ENCODE data around the gene LMAN1.

Gene LMAN1

DNA sequence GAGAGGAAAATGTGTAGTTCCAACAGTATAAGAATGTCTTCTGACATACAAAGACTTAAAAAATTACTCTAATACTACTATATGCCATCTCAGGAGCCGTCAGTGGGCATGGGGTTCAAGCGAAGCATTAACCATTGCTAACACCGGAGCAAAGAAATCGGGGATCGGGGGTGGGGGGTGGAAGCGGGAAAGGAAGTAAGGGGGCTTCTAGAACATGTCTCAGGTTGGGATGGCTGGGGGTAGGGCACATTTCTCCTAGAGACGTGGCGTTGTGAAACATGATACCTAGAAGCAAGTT is 702 bp downstream of the LMAN1 start:
- DNase-seq = no peak

DNA sequence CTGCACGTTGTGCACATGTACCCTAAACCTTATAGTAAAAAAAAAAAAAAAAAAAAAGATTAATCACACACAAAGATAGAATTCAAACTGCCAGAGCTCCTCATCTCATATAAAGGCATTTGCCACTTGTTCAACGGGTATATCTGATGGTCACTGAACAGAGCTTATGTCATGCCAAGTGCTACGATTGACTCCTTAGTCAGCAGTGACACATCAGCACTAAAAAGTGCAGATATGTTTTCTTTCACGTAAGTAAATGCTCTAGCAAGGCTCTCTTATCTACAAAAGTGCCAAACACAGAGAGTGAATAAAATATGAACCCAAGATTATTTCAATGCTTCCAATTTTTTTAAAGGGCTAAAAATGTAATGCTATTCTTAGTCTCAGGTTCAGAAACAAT is 1.1 kb downstream of the LMAN1 start:
- no peak for DNase-seq

DNA sequence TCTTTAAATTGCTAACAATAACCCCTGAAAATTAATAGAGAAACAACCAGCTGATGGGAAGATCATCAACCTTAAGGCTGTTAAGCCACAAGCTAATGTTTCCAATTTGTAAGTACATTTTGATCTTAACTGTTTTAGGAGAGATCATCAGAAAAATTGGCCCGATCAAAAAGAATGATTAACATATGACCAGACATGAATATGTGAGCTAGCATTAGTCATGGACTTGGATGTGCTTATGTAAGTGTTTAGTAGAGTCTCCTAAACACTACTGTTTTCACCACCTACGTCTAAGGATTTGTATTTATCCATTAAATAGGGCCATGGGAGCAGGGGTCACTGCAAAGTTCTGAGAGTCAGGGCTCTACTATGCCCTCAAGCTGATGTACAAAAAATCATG is 4.3 kb downstream of the LMAN1 start:
- DNase-seq = no peak

DNA sequence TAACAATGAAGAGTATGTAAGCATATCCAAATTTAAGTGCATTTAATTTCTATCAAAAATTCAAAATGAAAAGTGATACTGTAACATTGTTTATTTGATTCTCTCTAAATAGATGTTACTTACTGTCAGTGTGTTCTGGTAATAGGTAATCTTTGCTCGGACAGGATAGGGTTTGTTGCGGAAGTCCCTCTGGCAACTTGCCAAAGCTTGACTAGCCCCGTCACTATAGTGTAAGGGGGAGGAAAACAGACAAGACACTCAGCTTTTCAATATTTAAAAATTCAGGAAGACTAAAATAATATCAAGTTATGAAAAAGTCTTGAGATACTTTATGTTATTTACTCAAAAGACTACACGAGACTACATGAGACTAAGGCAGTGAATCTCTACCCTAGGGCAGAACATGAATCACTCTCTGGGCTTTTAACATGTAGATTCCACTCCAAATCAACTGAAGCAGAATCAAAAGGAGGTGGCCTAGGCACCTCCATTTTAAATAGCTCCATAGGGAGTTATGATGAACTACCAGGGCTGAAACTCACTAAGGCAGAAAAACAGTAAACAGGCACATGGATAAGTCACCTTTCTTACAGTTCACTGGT is 5.9 kb downstream of the LMAN1 start:
- DNase-seq = no peak

DNA sequence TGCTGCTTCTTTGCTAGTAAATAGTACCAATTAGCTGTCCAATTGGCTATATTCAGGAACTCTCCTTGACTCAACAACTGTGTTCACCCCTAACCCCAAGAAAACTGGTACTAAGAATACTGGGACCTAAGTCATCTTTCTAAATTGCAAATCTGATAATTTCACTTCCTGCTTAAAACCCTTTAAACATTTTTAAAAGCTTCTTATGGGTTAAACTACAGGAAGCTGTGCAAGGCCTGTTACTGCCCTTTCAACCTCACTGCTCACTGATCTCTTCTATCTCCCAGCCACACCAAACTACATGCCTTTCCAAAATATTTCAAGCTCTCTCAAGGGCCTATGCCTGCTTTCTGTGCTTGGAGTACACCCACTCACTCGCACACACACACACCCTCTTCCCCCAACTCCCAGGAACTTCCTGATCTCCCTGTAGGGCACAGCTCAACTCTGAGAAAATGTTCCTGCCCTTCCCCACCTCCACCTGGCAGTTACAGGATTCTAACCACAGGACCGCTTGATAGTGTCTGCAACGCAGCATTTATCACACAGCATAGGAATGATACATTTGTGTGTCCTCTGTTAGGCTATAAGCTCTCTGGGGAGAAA is 6.7 kb downstream of the LMAN1 start:
- no peak for DNase-seq

DNA sequence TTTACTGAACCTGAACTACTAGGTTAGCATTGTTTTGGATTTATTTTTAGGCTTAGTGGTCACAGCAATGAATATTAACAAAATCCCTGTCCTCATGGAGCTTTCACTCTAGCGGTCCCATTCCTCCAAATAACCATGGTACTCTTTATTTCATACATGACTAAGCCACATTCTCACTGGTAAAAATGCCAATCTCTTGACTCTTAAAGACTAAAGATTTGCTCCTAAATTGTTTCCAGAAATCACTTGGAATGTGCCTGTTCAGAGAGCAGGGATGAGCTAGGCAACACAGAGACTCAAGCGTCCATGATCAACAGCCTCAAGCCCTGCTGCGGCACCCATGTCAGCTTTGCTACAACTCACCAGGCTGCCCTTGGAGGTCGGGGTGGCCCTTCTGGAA is 13.5 kb downstream of the LMAN1 start:
- DNase-seq = no peak

DNA sequence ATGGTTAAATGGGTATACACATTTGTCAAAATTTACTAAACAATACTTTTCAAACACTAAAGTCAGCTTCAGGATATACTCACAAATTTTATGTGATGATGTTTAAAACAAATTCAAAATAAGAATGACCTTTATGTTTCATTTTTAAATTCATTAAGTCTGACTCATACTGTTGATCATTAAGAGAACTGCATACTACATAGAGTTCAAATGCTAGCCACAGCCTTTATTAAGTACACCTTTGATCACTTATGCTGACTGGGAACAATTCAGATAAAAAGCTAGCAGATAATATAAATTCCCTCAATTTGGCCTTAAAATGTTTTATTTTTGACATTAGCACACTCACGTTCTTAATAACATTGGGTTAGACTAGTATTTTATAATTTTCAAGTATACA is 14.1 kb downstream of the LMAN1 start:
- DNase-seq = no peak

DNA sequence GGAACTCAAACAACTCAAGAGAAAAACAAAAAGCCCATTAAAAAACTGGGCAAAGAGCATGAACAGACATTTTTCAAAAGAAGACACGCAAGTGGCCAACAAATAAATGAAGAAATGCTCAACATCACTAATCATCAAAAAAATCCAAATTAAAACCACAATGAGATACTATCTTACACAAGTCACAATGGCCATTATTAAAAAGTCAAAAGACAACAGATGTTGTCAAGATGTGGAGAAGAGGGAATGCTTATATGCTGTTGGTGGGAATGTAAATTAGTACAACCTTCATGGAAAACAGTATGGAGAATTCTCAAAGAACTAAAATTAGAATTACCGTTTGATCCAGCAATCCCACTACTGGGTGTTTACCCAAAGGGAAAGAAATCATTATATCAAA is 15.1 kb downstream of the LMAN1 start:
- DNase-seq = no peak

DNA sequence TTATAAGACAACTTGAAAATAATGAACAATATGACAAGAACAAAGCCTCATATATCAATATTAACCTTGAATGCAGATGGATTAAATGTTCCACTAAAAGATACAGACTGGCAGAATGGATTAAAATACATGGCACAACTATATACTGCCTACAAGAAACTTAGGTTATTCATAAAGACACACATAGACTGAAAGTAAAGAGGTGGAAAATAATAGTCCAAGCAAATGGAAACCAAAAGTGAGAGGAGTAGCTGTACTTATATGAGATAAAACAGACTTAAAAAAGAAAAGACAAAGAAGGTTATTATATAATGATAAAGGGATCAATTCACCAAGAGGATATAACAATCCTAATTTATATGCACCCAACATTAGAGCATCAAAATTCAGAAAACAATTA is 18.2 kb downstream of the LMAN1 start:
- DNase-seq = no peak

DNA sequence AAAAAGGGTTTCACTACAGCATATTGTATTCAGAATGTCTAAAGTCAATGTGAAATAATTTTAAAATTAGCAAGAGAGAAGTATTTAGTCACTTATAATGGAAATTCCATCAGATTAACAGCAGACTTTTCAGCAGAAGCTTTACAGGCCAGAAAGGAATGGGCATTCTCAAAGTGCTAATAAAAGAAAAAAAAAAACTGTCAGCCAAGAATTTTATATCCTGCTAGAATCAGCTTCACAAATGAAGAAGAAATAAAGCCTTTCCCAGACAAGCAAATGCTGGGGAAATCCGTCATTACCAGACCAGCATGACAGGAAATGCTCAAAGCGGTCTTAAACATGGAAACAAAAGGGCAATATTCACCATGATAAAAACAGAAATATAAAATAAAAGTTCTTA is 18.8 kb downstream of the LMAN1 start:
- DNase-seq = no peak

DNA sequence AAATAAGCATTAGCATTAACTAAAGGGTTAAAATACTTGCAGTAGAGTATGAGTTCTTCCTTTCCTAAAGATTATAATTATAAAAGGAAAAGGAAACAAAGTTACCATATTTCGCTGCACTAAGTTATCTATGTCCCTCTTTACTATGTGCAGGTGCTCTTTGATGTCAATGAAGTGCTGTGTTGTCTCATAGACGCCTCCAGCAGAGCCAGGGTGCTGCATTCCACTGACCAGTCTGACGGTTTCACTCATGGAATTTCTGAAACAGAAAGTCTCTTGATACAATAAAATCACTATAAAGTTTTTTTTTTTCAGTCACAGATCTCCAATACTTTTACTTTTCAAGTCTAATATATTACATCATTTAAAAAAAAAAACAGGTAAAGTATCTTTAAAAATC is 26.1 kb downstream of the LMAN1 start:
- no peak for DNase-seq

DNA sequence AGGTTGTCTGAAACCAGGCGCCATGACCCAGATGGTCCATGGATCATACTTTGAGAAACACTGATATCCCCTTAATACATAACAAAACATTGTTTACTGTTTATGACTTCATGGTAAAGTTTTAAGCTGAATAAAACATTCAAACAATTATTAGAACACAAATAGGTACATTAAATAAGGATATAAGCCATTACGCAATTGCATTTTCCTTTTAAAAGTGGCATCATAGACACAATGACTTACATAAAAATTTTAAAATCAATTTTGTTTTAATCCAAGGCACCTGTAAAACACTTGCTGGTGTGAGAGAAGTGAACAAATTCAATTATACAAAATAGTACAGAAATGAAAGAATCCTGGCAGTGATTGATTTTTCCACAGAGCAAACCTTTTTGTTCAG is 30.4 kb downstream of the LMAN1 start:
- DNase-seq = no peak

DNA sequence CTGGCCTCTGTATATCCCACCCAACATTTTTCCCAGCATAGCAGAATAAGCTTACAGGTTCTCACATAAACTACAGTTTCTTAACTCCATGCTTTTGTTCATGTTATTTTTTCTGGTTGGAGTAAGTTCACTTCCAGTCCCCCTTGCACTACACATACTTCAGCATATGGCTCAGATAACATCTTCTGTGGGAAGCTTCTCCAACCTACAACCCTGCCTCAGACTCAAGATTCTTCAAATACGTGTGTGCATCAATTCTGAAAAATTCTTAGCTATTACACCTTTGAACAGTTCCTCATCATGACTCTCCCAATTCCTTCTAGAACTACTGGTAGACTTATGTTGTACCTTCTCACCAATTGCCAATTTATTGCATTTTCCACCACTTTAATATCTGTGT is 33.1 kb downstream of the LMAN1 start:
- no peak for DNase-seq

DNA sequence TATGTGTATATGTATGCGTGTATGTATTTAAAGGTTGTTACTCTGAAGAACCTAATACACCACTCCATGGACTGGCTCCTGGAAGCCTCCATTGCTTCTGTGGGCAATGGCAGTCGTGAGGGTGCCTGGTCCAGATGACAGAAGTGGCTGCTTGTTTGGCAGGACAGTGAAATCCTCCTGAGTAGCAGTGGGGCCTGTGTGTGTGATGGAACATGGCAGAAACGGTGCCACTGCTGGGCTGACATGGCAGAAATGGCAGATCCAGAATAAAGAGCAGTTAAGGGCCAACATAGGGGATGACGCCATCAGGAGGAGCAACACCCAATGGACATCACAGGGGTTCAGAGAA is 34.5 kb downstream of the LMAN1 start:
- no peak for DNase-seq

DNA sequence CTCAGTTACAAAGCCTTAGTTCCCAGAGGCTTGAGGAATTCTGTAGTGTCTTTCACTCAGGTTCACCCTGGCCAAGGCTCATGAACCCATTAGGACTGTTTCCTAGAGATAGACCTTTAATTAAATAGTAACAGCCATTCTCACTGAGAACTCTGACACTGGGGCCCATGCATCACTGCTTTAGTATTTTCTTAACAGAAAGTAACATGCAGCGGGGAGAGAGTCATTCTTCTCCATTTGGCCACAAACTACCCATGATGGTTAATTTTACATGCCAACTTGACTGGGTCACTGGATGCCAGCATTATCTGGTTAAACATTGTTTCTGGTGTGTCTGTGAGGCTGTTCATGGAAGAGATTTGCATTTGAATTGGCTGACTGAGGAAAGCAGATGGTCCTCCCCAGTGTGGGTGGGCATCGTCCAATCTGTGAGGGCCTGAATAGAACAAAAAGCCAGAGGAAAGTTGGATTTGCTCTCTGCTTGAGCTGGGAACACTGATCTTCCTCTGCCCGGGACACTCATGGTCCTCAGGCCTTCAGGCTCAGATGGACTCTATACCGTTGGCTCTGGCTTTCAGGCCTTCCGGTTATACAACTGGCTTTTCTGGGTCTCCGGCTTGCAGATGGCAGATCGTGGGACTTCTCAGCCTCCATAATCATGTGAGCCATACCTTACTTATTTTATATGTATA is 35.0 kb downstream of the LMAN1 start:
- no peak for DNase-seq

DNA sequence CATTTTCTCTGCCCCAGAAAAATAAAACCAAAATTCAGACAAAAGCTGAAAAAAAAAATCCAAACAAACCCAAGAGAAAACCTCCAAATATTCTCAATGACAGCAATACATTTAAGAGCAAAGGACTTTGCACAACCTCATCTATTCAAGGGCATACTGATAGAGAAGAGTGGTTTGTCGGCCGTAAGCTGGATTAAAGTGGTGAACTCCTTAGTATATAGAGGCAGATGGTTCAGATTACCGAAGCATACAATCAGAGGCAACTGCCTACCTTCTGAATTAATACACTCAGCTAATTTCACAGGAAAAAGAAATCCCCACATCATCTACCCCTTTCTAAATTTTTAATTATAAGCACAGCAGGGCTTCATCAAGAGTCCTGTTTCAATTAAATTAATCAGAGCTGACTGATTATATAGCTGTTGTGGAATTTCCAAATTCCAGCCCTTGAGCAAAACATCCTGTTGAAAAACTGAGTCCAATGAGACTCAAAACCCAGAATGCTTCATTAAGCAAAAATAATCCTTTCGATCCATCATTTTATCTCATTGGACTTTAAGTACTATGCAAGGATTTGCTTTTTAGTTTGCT is 40.5 kb downstream of the LMAN1 start, which contains the start of gene CPLX4:
CPLX4 (minus strand) TSS at position 190 of the 591 bp plus-strand sequence; CDS start at position 3, 187 bp downstream.
- peak; percentile 12 for DNase-seq

DNA sequence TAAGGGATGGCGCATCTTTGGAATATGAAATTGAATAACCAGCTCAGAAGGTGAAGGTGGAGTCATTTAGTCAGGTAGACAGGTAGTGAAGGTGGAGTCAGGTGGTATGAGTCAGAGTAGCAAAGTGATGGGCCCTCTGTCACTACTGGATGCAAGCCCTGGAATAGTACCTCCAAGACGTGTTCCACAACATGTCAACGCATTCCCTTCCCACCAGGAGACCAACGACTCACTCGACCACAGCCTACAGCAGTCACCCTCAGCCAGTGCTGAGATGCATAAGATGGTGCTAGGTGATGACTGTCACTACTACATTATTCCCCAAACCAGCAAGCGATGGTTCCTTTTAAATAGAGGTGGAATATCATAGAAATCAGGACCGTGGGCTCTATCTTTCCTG is 47.4 kb downstream of the LMAN1 start:
- no peak for DNase-seq

DNA sequence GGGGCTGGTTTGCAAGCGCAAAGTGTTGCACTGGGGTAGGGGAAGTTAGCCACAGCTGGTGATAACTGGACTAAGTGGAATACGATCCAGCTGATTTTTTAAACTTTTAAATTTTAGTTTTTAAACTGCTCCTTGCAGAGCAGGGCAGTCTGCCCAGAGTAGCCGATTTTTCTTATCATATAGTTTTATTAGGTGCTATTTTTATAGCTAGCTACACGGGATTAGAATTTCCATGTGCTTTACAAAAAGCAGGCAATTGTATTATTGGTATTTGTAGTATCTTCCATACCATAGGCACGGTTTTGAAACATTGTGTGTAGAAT is 50.2 kb downstream of the LMAN1 start:
- DNase-seq = no peak

DNA sequence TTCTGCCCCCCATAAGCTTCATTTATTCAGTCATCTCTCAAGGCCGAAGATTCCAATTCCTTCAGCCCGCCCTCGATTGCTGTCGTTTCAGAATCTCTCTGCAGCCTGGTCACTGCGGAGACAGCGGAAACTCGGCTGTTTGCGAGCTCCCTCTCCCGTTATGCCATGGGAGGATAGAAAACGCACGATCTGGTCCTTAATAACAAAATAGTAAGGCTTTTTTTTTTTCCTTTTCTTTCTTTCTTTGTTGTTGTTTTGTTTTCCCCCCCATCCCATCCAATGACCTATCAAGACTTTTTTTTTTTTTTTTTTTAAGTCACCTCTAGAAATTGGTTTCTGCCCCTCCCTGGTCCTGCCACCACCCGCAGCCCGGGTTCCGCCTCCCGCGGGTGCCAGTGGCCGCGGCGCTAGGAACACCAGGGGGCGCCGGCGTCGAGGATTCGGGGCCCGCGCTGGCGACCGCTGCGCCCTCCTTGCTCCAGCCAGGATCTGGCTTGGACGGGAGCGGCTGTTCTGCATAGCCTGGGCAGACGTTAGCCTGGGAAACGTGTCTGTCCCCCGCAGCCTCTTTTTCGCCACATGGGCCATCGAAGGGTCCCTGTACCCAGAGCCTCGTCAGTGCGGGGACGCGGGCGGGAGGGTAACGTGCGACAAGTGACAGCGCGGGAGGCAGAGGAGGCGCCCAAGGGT is 50.7 kb downstream of the LMAN1 start:
- no peak for DNase-seq

DNA sequence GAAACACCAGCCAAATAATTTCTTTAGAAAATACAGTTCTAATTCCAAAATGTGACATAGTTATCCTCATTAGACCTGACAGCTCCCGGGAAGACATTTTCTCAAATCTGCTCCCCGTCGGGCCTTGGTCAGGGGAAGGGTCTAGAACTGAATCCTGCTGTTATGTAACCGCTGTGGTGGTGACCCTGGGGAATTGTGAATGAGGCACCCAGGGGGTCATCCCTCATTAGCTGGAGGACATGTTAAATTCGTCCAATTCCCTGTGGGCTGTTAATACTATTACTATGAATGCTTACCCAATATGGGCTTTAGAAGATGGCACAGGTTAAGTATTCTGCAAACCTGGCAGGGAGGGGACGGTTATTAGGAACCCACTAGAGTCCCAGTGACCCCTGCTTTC is 52.4 kb downstream of the LMAN1 start:
- DNase-seq = no peak

DNA sequence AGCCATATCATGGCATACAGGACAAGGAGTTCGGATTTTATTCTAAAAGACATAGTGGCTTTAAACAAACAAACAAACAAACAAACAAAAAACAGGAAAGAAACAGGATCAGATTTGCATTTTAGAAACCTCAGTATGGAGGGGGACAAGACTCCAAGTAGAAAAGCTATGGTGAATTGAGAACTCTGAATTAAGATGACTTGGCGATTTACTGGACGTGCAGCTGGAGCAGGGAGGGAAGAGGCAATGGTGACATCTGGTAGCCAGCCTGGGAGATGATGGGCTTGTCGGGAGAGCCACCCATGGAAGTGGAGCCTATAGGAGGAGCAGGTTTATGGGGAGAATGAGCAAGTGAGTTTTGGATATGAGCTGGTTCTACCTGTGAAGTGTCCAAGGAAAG is 53.8 kb downstream of the LMAN1 start:
- DNase-seq = no peak

DNA sequence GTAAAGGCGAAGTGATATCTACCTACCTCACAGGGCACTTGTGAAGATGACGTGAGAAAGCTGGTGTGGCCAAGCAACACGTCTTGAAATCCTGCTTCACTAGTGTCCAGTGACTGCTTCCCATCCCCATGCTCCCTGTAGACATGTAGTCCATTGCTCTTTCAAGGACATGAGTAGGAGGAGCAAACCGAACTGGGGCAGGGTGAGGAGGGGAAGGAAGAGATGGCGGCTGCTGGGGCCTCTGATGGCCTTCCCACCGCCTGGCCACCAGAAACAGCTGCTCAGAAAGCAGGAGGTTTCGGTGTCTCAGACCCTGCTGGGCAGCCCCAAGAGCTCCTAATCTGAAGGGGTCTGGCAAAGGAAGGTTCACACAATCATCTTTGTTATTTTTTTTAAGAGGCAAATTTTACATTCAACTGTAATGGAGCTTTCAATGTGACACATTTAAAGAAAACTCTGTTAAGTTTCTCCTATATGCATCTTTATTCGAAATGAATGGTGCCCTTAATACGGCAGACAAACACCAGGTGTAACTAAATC is 55.3 kb downstream of the LMAN1 start:
- DNase-seq = no peak

DNA sequence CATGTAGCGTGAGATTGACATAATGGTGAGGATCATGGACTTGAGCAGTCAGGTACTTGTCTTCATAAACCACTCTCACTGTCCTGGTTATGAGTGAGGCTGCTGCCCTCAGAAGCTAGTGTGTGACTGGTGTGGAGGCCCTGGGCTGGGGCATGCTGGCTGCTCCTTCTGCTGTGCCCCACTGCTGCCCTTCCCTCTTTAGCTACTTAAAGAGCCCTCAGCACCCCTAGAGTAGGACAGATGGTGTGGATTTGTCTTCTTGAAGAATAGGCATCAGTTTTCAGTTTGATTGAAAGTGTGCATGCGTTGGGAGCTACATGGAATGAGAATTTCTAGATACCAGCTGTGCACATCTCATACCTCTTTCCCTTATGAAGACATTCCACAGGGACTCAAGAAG is 56.1 kb downstream of the LMAN1 start:
- DNase-seq = peak; percentile 95

DNA sequence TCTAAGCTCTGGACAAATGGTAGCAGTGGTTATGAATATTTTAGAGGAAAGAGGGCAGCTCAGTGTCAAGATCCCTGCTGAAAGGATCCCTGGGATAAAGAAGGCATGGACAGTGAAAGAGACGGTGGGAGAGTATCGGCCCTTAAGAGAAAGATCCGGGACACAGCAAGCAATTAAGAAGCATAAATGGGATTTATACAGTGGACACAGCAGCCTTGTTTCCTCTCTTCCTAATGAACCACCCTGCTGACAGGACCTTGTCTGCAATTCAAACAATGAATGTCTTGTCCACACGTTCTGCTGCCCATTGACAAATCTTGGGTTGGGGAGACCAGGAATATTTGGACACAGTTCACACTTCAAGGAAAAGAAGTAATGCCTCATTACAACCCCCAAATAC is 57.1 kb downstream of the LMAN1 start:
- no peak for DNase-seq
